H1 (cell line): ENCODE measurements around the gene DYRK1A. TPM values are rescaled to one million over a fixed set of nuclear protein-coding genes. Genes with fewer than 3 reads are reported as not detected.

Experiments
- CTCF ChIA-PET: fragments of 300-600 bp; sonication (Branson Sonifier 250); formaldehyde crosslinking; loops from one replicate; lab custom pipeline; 2021; ENCODE audit not compliant: partially characterized antibody; lab: Charles Lee
- POLR2A ChIA-PET: fragments of 300-600 bp; sonication (Branson Sonifier 250); formaldehyde crosslinking; loops from one replicate; lab custom pipeline; 2021; ENCODE audit warnings: inconsistent platforms; ENCODE audit not compliant: partially characterized antibody; lab: Charles Lee
- DNase-seq, 2 experiments: peaks; one replicate each; pipeline versions ENCODE4 v3.0.0 to v3.0.0-alpha.2; 2010 to 2022; ENCODE audit warnings: low spot score in 2 of 2, low read depth in 1 of 2, mixed read lengths in 1 of 2
- FAIRE-seq: peaks from 2 replicates; lab custom pipeline; 2011; peaks lifted over from hg19 to GRCh38; lab: Jason Lieb, UNC
- H2AFZ ChIP-seq: 2 replicates; pipeline ENCODE4 v1.8.1; 2012; ENCODE audit warnings: low read length, inconsistent platforms
- H2AK5ac ChIP-seq: 2 replicates; pipeline ENCODE4 v1.6.1; 2013; ENCODE audit warnings: low read depth, low read length
- H2BK120ac ChIP-seq: replicated peaks from 2 replicates; pipeline ENCODE3; 2013; ENCODE audit warnings: low read depth, low read length, inconsistent platforms
- H2BK12ac ChIP-seq: 2 replicates; pipeline ENCODE4 v1.6.1; 2013; ENCODE audit warnings: low read depth, low read length
- H2BK15ac ChIP-seq: 2 replicates; pipeline ENCODE4 v1.6.1; 2013; ENCODE audit warnings: low read length
- H2BK20ac ChIP-seq: 2 replicates; pipeline ENCODE4 v1.6.1; 2013; ENCODE audit warnings: low read length
- H2BK5ac ChIP-seq: 2 replicates; pipeline ENCODE4 v1.6.1; 2013; ENCODE audit warnings: low read depth, low read length
- H3K14ac ChIP-seq: 2 replicates; pipeline ENCODE4 v1.6.1; 2013; ENCODE audit warnings: inconsistent platforms; ENCODE audit not compliant: insufficient read length
- H3K18ac ChIP-seq: 2 replicates; pipeline ENCODE4 v1.6.1; 2013; ENCODE audit warnings: low read length; ENCODE audit errors: extremely low read depth
- H3K23ac ChIP-seq: 2 replicates; pipeline ENCODE4 v1.6.1; 2013; ENCODE audit warnings: inconsistent platforms; ENCODE audit not compliant: insufficient read length
- H3K23me2 ChIP-seq: 2 replicates; pipeline ENCODE4 v1.6.1; 2013; ENCODE audit warnings: low read depth, low read length
- H3K27ac ChIP-seq: 2 replicates; pipeline ENCODE4 v1.6.1; 2011; ENCODE audit warnings: low read depth, low read length, inconsistent platforms
- H3K27me3 ChIP-seq, 4 experiments: replicated peaks in 1 of 4; 1 replicate in 1 of 4; 2 replicates in 3 of 4; pipeline versions ENCODE4 v1.6.1 to v1.8.1; 2011 to 2013; ENCODE audit warnings: low read length in 3 of 4, mild to moderate bottlenecking in 3 of 4, inconsistent platforms in 2 of 4, mixed read lengths in 2 of 4, moderate library complexity in 1 of 4; ENCODE audit not compliant: control insufficient read depth in 3 of 4, insufficient read depth in 3 of 4; ENCODE audit errors: extremely low read depth in 1 of 4
- H3K36me3 ChIP-seq, 4 experiments: 2 replicates each; pipeline versions ENCODE4 v1.6.1 to v1.8.1; 2011 to 2013; ENCODE audit warnings: mild to moderate bottlenecking in 4 of 4, low read length in 3 of 4, moderate library complexity in 2 of 4, control low read depth in 1 of 4, inconsistent platforms in 1 of 4; ENCODE audit not compliant: insufficient read depth in 4 of 4, control insufficient read depth in 2 of 4
- H3K4ac ChIP-seq: replicated peaks from 2 replicates; pipeline ENCODE3; 2013; ENCODE audit warnings: low read length, low read depth, mixed read lengths, inconsistent platforms; ENCODE audit not compliant: insufficient read length
- H3K4me1 ChIP-seq, 4 experiments: replicated peaks in 1 of 4; 1 replicate in 1 of 4; 2 replicates in 3 of 4; pipeline versions ENCODE4 v1.6.1 to v1.8.1; 2011 to 2013; ENCODE audit warnings: low read length in 3 of 4, inconsistent platforms in 2 of 4, mixed read lengths in 1 of 4; ENCODE audit not compliant: insufficient read depth in 4 of 4, control insufficient read depth in 3 of 4
- H3K4me2 ChIP-seq, 2 experiments: 2 replicates each; pipeline versions ENCODE4 v1.6.1 to v1.8.1; 2011 to 2013; ENCODE audit warnings: low read depth in 2 of 2, low read length in 2 of 2, control low read depth in 1 of 2, inconsistent platforms in 1 of 2, mild to moderate bottlenecking in 1 of 2; ENCODE audit not compliant: insufficient read depth in 1 of 2
- H3K4me3 ChIP-seq, 4 experiments: fragments of 200-600, 300-600 bp in 1 of 4; sonication (generic), shearing (Covaris generic), sonication (Bioruptor Twin) in 1 of 4; 2 replicates each; pipeline versions ENCODE4 v1.5.1 to v1.8.1; 2011 to 2016; ENCODE audit warnings: low read length in 4 of 4, low read depth in 3 of 4, control low read depth in 2 of 4, inconsistent platforms in 2 of 4, mild to moderate bottlenecking in 2 of 4, mixed read lengths in 1 of 4, moderate library complexity in 1 of 4; ENCODE audit not compliant: insufficient read depth in 2 of 4; ENCODE audit errors: extremely low read depth in 1 of 4
- H3K56ac ChIP-seq: replicated peaks from 2 replicates; pipeline ENCODE3; 2013; ENCODE audit warnings: low read depth, mild to moderate bottlenecking, mixed read lengths, low read length, inconsistent platforms; ENCODE audit not compliant: insufficient read length
- H3K79me1 ChIP-seq: 2 replicates; pipeline ENCODE4 v1.6.1; 2013; ENCODE audit warnings: low read depth, low read length, control low read depth
- H3K79me2 ChIP-seq, 2 experiments: 2 replicates each; pipeline versions ENCODE4 v1.6.1 to v1.8.1; 2012 to 2013; ENCODE audit warnings: low read length in 2 of 2, mild to moderate bottlenecking in 2 of 2, inconsistent platforms in 1 of 2; ENCODE audit not compliant: insufficient read depth in 2 of 2, control insufficient read depth in 1 of 2
- H3K9ac ChIP-seq, 4 experiments: replicated peaks in 1 of 4; 1 replicate in 1 of 4; 2 replicates in 3 of 4; pipeline versions ENCODE4 v1.6.1 to v1.8.1; 2011 to 2013; ENCODE audit warnings: low read depth in 3 of 4, low read length in 3 of 4, control low read depth in 2 of 4, mild to moderate bottlenecking in 2 of 4, moderate library complexity in 2 of 4, inconsistent platforms in 1 of 4; ENCODE audit errors: extremely low read depth in 1 of 4
- H3K9me3 ChIP-seq, 2 experiments: 2 replicates each; pipeline versions ENCODE4 v1.6.1 to v1.8.1; 2012 to 2013; ENCODE audit warnings: mild to moderate bottlenecking in 2 of 2, moderate library complexity in 2 of 2, control low read depth in 1 of 2, inconsistent platforms in 1 of 2, low read depth in 1 of 2, low read length in 1 of 2, mixed read lengths in 1 of 2; ENCODE audit not compliant: insufficient read depth in 2 of 2
- H4K20me1 ChIP-seq, 2 experiments: replicated peaks in 1 of 2; 2 replicates each; pipeline versions ENCODE3 to v1.8.1; 2011 to 2013; ENCODE audit warnings: inconsistent platforms in 2 of 2, low read length in 2 of 2, mild to moderate bottlenecking in 1 of 2; ENCODE audit not compliant: insufficient read depth in 2 of 2, control insufficient read depth in 1 of 2
- H4K5ac ChIP-seq: 2 replicates; pipeline ENCODE4 v1.6.1; 2013; ENCODE audit warnings: low read length, low read depth, mixed read lengths, inconsistent platforms; ENCODE audit not compliant: insufficient read length
- H4K8ac ChIP-seq: 2 replicates; pipeline ENCODE4 v1.8.0; 2013; ENCODE audit warnings: mild to moderate bottlenecking, moderate library complexity, low read length, inconsistent platforms; ENCODE audit not compliant: insufficient read depth; ENCODE audit errors: extremely low read depth
- H4K91ac ChIP-seq: replicated peaks from 2 replicates; pipeline ENCODE3; 2013; ENCODE audit warnings: low read length, mixed read lengths, inconsistent platforms; ENCODE audit not compliant: insufficient read length
- HDAC2 ChIP-seq, 2 experiments: fragments of 300-600 bp in 1 of 2; sonication (generic) in 1 of 2; IDR thresholded peaks; 2 replicates each; pipeline ENCODE4 v1.6.1; 2011 to 2012; ENCODE audit warnings: low read depth in 2 of 2, low read length in 2 of 2, mild to moderate bottlenecking in 2 of 2, moderate library complexity in 2 of 2, borderline replicate concordance in 1 of 2, inconsistent platforms in 1 of 2
- TEAD4 ChIP-seq: IDR thresholded peaks from 2 replicates; pipeline ENCODE4 v1.6.1; 2012; ENCODE audit warnings: low read depth, low read length, inconsistent platforms, mixed read lengths
- WGBS, 2 experiments: shearing (Covaris generic) in 1 of 2; methylation state at CpG; one replicate each; pipeline versions ENCODE4 v1.1.6 to v1.1.7; 2013 to 2015; ENCODE audit warnings: low lambda C conversion rate in 2 of 2, mixed read lengths in 2 of 2, inconsistent platforms in 1 of 2, low coverage in 1 of 2, missing lambda C conversion rate in 1 of 2; ENCODE audit not compliant: insufficient replicate concordance in 2 of 2, insufficient coverage in 1 of 2, insufficient read length in 1 of 2; ENCODE audit errors: extremely low coverage in 1 of 2, missing lambda C conversion rate in 1 of 2; 5-methylcytosine and 5-hydroxymethylcytosine counted together
- polyA plus RNA-seq, 7 experiments: library from polyadenylated mRNA; depleted of rRNA in 3 of 7; stranded (reverse) in 5 of 7; unstranded in 2 of 7; fragments of >200 nt in 5 of 7; fragments of 200-250 nt in 2 of 7; gene quantifications; 1 replicate in 5 of 7; 2 replicates in 1 of 7; 4 replicates in 1 of 7; pipeline versions ENCODE4 v1.2.1 to v1.2.3, GENCODE V29; 2011 to 2013; ENCODE audit warnings: missing spikeins in 2 of 7, mixed read lengths in 2 of 7
- total RNA-seq: library from RNA; stranded (reverse); fragmentation: NEBNext Ultra II Directional; extraction: Animal tissue kit (Norgen Biotek cat#: 25700); gene quantifications from 2 replicates; pipeline ENCODE4 v1.2.1, GENCODE V29; 2021

The DYRK1A gene
- total and polyA plus RNA-seq, 2 of the 8 experiments (the other 6 are each of a cell fraction or from before 2014, with no cell fraction given): 61.1 to 62.2 TPM

DNA sequence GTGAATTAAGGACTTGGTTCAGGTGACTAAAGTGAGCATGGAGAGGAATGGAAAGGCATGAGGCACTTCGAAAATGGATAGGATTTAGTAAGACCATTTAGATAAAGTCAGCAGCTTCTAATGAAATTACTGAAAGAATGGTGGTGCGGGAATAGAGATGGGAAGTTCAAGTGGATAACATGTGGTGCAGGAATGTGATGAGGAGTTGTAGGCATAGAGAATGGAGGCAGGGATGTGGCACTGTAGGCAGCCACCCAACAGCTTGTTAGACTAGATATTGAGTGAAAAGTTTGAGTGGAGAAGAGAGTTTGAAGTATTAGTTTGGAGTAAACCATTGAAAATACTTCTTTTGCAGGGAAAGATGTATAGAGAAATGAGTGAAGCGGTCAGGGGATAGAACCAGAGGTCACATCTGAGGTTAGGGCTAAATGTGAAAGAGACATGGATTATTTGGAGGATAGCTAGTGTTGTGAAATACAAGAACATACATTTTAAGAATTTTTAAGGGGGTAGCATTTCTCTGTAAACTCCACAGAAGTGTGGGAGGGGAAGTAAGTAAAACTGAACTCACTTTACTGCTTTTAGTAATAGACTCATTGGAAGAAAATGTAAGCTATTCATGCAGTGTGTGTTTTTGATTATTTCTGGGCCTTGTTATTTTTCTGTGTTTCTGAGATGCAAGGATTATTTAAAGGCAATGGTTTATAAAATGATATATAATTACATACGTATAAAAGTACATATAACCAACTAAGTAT lies 46.2 kb downstream of the DYRK1A start:
- Histone ChIP-seq H3K4ac (no peak overlapping the region), H3K4me1 (peaks cover 0 to 5% (median 3%) of the 10 kb centered on the region in 4 experiments; a peak in 2 of 7 replicates), H3K23ac (no peak overlapping the region), H3K23me2 (peaks cover 3% of the 10 kb centered on the region; the same call in 1 of the 2 replicates), H3K9ac (no peak overlapping the region), H2BK12ac (no peak overlapping the region), H2AFZ (no peak overlapping the region), H3K4me3 (no peak overlapping the region), H3K79me1 (peaks cover 5% of the 10 kb centered on the region; the same call in 1 of the 2 replicates), H2BK5ac (no peak overlapping the region), H4K8ac (no peak overlapping the region), H4K91ac (no peak overlapping the region), H4K20me1 (peaks cover 25 to 32% of the 10 kb centered on the region in 2 experiments), H2BK120ac (no peak overlapping the region), H3K56ac (no peak overlapping the region), H3K9me3 (no peaks in the 10 kb centered on the region), H3K14ac (no peak overlapping the region), H3K36me3 (no peaks in the 10 kb centered on the region), H2BK15ac (no peak overlapping the region), H3K27me3 (no peaks in the 10 kb centered on the region)
- FAIRE-seq (no peak), DNase-seq (no peak)
- CTCF ChIA-PET: interaction anchor here (0.7 to 1.5 kb wide), 2 partner anchors 34 to 39 kb away, joined by 3 read pairs; no protein-coding TSS in a partner anchor
- WGBS, 2 experiments: 93% methylated on average over 4 of the region's 4 CpGs; no CpG with 5 or more reads in 1 of the 2 experiments
- peak; percentile 51; the same call in 1 of the 2 replicates for TF ChIP-seq TEAD4
- no peak for TF ChIP-seq HDAC2 (IDR thresholded peaks at IDR 0.05; ENCODE audit: borderline replicate concordance in 1 of 2, low read depth in 2 of 2, low read length in 2 of 2)
- TF ChIP-seq, all 59 proteins: peak for 1
- POLR2A ChIA-PET: interaction anchor here (1.3 to 1.5 kb wide), 2 partner anchors 44 to 47 kb away, joined by 3 to 4 read pairs; no protein-coding TSS in a partner anchor
- Histone ChIP-seq H3K27ac (no peak overlapping the region), H2AK5ac (no peak overlapping the region), H3K79me2 (peaks cover 38 to 100% of the 10 kb centered on the region in 2 experiments), H3K4me2 (no peak overlapping the region), H4K5ac (no peak overlapping the region), H3K18ac (no peak overlapping the region), H2BK20ac (no peak overlapping the region)
